Mammary epithelial cell (primary cell): ENCODE measurements around the gene AMZ1.

Experiments used
- CTCF ChIP-seq, 2 donors: IDR thresholded peaks in 1 of 2; conservative IDR thresholded peaks in 1 of 2; 2 replicates each; pipeline ENCODE4 v1.5.1; 2011 to 2012; ENCODE audit warnings: inconsistent platforms in 2 of 2, low read length in 2 of 2, mild to moderate bottlenecking in 2 of 2, control low read depth in 1 of 2, low read depth in 1 of 2; ENCODE audit not compliant: insufficient read depth in 1 of 2; ENCODE audit errors: extremely low read depth in 1 of 2
- EZH2 ChIP-seq: IDR thresholded peaks from 2 replicates; pipeline ENCODE4 v1.6.1; 2012; ENCODE audit warnings: low read length, inconsistent platforms, borderline replicate concordance

- TF ChIP-seq CTCF (conservative IDR thresholded peaks at IDR 0.05 in 1 of 2, IDR thresholded peaks at IDR 0.05 in 1 of 2; ENCODE audit: extremely low read depth in 1 of 2, insufficient read depth in 1 of 2, low read depth in 1 of 2, low read length in 2 of 2) (no peak), EZH2 (no peak)
These were observed 46.2 kb downstream of the AMZ1 start for GRCh38 chr7:2734084-2734686.
